Measurements from ENCODE around the gene IFI6. TPM values are rescaled to one million over a fixed set of nuclear protein-coding genes. Genes with fewer than 3 reads are reported as not detected.

IFI6 gene
- total RNA-seq, 1 experiment from 2014 or later = 14.8 TPM

GRCh38 chr1:27650539-27651175 is 21.3 kb downstream of the IFI6 start (continued):
- TF ChIP-seq ZBTB33 (IDR thresholded peaks at IDR 0.05; ENCODE audit: extremely low read depth, insufficient replicate concordance, low read length) = no peak
- TF ChIP-seq ATF3 (IDR thresholded peaks at IDR 0.05) = no peak
- no peak for TF ChIP-seq ZNF274 (IDR thresholded peaks at IDR 0.05; ENCODE audit: low read depth, low read length)
- TF ChIP-seq SRF (IDR thresholded peaks at IDR 0.05; ENCODE audit: low read depth) = no peak
- TF ChIP-seq POLR2AphosphoS5 (IDR thresholded peaks at IDR 0.05; ENCODE audit: low read depth, low read length) = peak; percentile 41; the same call in 1 of the 2 replicates
- TF ChIP-seq REST (IDR thresholded peaks at IDR 0.05; ENCODE audit: low read depth) = no peak

- Histone ChIP-seq H3K27me3 (ENCODE audit: insufficient read depth, low read length) (no peaks in the 10 kb centered on the region), H3K4me1 (ENCODE audit: control insufficient read depth in 1 of 2, insufficient read depth in 2 of 2, low read length in 2 of 2) (peaks cover 16 to 38% of the 10 kb centered on the region in 2 experiments), H3K9me3 (ENCODE audit: control insufficient read depth in 1 of 2, insufficient read depth in 1 of 2, low read depth in 1 of 2, low read length in 2 of 2) (no peaks in the 10 kb centered on the region), H3K4me3 (replicated peaks in 1 of 2; ENCODE audit: low read depth in 1 of 2, low read length in 2 of 2) (no peak overlapping the region), H3K36me3 (ENCODE audit: control insufficient read depth in 1 of 2, insufficient read depth in 2 of 2, low read length in 2 of 2) (no peaks in the 10 kb centered on the region), H3K9ac (ENCODE audit: low read length) (peak overlapping the region; percentile 47), H3K4me2 (ENCODE audit: low read length) (peak overlapping the region; percentile 64), H3K79me2 (ENCODE audit: insufficient read depth, low read length) (no peaks in the 10 kb centered on the region), H2AFZ (ENCODE audit: low read depth, low read length, poor library complexity, severe bottlenecking) (peak overlapping the region; percentile 90), H3K9me2 (ENCODE audit: insufficient read depth) (no peaks in the 10 kb centered on the region), H3K27ac (ENCODE audit: low read depth, low read length) (peak overlapping the region; percentile 61), H4K20me1 (ENCODE audit: insufficient read depth) (no peaks in the 10 kb centered on the region)
- no TSS peak for BruUV-seq (replicated peaks)
- DNase-seq (ENCODE audit: low read depth, low spot score) = no peak
- POLR2A ChIA-PET = no interaction called here
- ATAC-seq = no peak
- CTCF ChIA-PET = interaction anchor here (1.0 kb wide), 1 partner anchor 29 kb away, joined by 6 read pairs; no protein-coding TSS in a partner anchor
- RAD21 ChIA-PET (ENCODE audit: low non-redundant PET in 1 of 2, low total read pairs in 2 of 2, uncharacterized antibody in 2 of 2, unreplicated experiment in 2 of 2) = interaction anchor here in 1 of 2 experiments (0.7 kb wide), 1 partner anchor 22 kb away, joined by 4 read pairs; no protein-coding TSS in a partner anchor
- intact Hi-C loops (cut with micrococcal nuclease) = no loop called here
- TF ChIP-seq ELF1 (IDR thresholded peaks at IDR 0.05; ENCODE audit: borderline replicate concordance, low read depth) (no peak), JUND (IDR thresholded peaks at IDR 0.05) (no peak), CTCF (IDR thresholded peaks at IDR 0.05 in 2 of 3, conservative IDR thresholded peaks at IDR 0.05 in 1 of 3; ENCODE audit: borderline replicate concordance in 1 of 3, insufficient read depth in 1 of 3, low read depth in 2 of 3, low read length in 2 of 3) (no peak), CEBPB (IDR thresholded peaks at IDR 0.05; ENCODE audit: low read depth) (no peak), ZFX (IDR thresholded peaks at IDR 0.05) (no peak), SP1 (IDR thresholded peaks at IDR 0.05; ENCODE audit: low read depth) (no peak), ZBTB33 (IDR thresholded peaks at IDR 0.05; ENCODE audit: extremely low read depth, insufficient replicate concordance, low read length) (no peak), YY1 (IDR thresholded peaks at IDR 0.05; ENCODE audit: extremely low read depth, insufficient replicate concordance, low read depth, low read length) (no peak), CBX3 (IDR thresholded peaks at IDR 0.05; ENCODE audit: low read depth) (no peak), POLR2AphosphoS5 (IDR thresholded peaks at IDR 0.05; ENCODE audit: low read depth, low read length) (no peak)
Measured at GRCh38 chr1:27650171-27650538, 21.8 kb downstream of the IFI6 start.

Measured in HCT116 (cell line).